Measurements from ENCODE around the gene AATF.
"Not testable (repeated sequence)": the region's sequence is repeated elsewhere in the genome, so short reads cannot be mapped to it uniquely, and the experiment has no call there.

AATF gene

DNA sequence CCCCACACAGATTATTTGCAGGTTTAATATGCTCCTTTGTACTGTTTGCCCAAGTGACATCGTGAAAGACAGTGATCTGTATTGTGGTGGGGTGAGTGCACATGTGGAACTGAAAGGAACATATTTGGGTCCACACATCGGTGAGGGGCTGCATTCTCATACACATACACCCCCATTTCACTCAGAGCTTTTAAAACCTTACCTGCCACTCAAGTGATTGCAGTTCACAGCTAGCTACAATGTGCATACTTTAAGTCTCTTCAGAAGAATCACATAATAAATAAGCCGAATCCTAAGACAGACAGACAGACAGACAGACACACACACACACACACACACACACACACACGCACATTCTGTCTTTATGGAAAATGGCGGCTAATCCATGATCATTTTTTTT is 102.6 kb downstream of the AATF start:
- no peak for DNase-seq

DNA sequence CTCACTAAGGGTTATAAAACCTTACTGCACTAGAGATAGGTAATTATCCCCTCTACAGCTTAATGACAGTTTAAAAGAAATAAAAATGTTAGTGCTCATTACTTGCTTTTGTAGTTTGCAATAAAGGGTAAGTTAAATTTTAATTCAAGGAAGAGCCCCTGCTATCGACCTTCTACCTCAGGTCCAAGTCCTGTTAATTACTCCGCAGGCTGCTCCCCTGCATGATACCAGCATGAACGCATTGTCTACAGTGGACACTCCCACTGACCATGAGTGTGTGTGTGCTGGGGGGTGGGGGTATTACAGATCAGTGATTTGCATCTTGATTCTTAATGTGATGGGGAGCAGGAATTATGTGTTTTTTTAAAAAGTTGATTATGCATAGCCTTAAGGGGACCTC is 103.1 kb downstream of the AATF start:
- DNase-seq: no peak

DNA sequence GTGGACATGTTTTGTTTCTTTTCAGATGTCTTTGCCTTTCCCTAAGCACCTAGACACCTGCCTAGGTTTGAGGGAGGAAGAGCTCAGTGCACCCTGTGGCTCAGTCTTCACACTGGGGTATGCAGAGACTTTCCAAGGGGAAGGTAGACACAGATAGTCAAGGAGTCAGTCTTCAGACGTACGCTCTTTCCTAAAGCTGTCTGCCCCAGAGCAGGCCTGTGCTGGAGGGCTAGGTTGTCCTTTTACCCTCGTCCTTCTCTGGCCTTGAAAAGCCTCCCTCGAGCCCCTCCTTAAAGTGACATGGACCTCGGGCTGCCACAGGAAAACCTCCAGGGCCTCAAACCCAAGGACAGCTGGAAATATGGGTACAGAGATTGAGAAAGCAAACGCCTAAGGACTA is 103.7 kb downstream of the AATF start:
- DNase-seq: no peak

DNA sequence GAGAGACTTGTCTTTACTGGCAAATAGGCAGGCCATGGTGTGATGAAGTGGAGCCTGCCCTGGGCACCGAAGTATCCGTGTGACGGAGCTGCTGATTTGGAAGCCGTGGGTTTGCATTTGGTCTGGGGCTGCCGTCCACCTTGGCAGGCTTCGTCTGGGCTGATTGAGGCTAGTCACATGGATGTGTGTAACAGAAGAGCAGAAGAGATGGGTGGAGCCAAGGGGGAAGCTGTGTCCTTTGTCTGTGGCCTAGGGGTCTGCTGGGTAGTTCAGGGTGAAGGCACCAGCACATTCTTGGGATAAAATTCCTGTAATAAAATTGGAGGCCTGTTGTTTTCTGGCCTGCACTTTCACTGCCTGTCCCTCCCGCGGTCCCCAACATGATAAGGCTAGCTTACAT is 106.1 kb downstream of the AATF start:
- no peak for DNase-seq

DNA sequence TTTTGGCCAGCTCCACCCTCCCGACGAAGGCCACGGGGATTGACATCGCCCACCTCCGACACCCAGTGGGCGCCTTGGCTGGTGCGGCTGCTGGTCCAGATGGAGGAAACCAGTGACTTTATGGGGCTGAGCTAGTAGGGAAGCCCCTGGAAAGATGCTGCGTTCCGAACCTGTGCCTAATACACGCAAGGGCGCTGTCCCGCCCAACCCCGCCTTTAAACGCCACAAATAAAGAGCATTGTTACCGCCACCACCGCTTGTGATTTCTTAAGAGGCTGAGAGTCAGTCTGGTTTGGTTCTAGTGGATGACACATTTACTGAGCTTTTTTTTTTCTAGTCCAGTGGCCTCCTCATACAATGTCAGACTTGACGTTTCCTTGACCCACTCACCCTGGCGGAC is 107.9 kb downstream of the AATF start:
- no peak for DNase-seq

DNA sequence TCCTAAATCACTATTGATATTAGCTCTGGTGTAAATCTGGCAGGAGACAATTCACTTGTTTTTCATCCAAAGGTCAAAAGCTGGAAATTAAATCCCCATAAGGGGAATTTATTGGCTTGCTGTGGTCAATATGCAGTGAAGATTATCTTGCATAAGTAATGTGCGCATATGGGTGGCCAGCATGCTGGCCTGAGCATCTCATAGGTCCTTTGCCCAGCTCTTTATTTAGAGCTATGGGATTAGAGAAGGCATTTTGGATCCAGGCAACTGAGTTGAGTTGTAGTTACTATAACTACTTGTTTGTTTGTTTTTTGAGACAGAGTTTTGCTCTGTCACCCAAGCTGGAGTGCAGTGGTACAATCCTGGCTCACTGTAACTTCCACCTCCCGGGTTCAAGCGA is 110.7 kb downstream of the AATF start:
- no peak for DNase-seq

DNA sequence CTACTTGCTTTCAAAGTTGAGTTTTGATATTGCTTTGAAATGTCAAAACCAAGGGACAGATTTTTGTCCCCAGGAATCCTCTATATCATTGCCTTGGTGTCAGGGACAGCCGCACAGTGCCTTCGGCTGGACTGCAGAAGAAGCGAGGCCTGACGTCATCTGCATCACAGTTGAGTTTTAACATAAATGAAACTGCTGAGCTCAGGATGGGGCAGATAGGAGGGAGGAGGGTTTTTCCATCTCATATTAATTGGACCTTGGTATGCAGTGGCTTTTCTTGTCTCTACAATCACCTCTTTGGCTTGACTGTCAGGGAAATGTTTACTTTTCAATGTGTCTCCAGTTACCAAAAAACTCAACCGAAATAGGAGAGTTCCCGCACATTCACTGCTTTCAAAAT is 111.3 kb downstream of the AATF start:
- DNase-seq: no peak

DNA sequence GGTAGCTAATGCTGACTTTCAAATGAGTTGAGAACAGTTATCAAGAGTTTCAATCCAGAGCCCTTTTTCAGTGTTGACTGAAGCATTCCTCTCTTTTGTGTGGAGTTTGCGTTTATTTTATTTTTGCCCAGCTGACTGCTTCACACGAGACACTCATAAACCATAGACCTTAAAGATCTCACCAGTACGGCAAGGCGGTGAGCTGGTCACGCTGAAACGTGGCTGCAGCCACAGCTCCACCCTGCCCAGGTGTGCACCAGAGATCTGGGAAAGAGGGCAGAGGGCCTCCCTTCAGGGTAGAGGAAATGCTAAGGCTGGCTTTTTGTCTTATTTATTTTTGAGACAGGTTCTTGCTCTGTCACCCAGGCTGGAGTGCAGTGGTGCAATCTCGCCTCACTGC is 112.2 kb downstream of the AATF start:
- DNase-seq: no peak

DNA sequence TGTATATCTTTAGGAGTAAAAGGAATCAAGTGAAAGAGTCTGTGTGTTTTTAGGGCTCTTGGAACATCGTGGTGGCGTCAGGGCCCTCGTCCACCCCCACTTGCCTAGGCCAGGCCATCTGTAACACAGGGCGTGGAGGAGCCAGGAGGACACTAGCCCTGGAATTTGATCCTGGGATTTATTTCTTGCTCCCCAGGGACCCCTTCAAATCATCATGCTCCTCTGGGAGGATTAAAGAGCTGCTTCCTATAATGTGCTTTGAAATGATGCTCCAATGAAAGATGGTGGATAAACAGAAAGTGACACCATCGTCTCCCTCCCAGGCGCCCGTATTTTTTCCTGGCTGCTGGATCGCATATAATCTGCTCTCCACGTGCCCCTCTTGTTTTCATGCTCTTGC is 113.3 kb downstream of the AATF start:
- no peak for DNase-seq

DNA sequence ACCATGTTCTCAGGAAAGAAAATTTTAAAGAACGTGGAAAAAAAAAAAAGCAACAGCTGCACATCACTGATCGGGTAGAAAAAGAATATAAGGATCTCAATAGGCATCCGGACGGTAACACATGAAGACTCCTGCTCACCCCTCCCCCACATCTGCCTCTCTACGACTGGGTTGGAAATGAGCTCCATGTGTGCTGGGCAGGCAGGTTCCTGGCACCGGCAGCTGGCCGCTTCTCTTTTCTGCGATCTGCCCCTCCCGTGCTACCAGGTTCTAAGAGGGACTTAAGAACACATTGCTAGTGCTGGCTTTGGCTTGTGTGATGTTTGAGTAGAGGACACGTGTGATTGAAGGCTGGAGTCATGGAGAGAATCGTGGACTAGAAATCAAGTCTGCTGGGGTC is 115.5 kb downstream of the AATF start:
- DNase-seq: no peak

DNA sequence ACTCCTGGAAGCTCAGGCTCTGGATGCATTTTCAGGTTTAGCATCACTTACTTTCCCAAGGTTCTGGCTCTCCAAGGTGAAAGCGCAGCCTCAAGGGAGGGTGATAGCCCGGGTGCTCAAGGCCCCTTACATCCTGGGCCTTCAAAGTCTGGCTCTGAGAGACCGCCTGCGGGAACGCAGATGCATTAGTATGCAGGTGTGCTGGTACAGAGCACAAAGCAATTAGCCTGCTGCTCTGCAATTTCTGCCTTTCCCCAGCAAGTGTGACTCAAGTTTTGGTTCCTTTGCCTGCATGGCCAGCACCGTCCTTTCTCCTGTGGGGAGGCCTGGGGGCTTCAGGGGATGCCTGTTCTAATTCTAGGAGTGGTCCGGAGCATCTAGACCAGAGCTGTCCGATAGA is 116.2 kb downstream of the AATF start:
- DNase-seq: no peak

DNA sequence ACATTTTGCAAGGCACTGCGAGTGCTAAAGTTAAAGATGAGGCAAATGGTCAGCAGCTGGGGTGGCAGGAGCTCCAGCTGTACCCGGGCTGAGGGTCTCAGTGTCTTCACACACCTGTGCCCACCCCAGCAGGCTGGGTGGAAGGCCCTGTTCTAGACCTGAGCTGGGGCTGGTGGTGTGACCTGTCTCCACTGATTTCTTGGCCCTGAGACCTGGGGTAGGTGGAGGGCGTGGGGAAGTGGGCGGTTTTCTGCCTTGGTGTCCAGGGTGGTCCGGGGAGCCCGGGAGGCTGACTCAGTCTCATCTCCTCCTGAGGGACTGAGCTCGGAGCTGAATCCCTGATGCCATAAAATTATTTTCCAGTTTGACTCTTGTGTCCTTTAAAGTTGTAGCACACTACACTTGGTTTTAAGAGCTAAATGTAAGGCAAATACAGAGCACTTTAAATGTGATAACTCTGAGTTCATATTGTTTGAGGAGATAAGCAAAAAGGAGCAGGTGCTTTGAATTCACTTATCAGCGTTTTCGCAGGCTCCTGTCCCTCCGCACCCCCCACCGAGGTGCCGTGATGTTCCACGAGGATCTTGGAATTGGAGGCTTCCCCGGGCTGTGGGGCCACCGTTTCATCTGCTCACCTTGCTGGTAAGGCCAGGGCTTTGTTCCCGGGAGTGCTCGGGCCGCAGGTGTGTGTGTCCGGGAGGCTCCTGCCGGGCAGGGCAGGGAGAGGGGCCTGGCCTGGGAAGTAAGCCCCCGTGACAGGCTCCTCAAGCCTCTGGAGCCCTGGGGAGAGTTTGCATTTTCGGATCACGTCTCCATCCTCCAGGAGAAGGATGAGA is 117.0 kb downstream of the AATF start:
- DNase-seq: no peak

DNA sequence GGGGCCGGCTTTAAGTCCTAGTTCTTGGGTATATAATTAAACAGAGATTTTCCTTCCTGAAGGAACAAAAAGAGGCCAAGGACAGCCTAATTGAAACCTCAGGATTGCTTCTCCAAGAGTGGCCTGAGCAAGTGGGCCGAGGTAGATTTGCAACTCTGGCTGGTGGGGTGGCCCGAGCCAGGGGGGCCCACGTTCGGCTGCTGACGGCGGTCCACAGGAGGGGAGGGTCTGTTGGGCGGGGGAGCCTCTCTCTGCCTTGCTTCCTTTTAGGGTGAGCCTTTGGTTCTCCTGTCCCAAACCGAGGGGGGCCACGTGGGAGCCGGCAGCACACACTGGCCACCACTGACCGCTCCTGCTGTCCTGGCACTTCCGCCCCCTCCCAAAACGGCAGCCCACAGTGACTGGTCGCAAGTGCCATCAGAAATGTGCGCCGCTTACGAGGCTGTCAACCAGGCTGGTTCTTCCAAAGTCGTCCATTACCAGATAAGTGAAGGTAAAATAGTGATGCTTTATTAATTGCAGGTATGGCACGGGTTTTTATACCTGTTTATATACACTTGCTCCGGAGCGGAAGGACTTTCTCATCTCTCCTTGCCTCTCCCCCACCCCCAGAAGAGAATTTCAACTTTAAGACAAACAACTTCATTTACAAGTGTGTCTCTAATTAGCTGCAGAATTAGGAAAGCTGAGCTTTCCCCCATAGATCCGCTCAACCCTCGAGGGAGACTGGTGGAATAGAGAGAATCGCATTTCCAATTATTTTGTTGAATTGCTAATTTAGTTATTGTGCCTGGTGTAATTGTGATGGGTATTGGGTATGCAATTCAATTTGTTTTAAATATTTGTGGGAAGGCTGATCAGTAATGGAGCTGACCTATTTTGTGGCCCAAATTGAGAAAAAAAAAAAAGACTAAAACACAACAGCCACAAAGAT is 117.8 kb downstream of the AATF start:
- DNase-seq: no peak

DNA sequence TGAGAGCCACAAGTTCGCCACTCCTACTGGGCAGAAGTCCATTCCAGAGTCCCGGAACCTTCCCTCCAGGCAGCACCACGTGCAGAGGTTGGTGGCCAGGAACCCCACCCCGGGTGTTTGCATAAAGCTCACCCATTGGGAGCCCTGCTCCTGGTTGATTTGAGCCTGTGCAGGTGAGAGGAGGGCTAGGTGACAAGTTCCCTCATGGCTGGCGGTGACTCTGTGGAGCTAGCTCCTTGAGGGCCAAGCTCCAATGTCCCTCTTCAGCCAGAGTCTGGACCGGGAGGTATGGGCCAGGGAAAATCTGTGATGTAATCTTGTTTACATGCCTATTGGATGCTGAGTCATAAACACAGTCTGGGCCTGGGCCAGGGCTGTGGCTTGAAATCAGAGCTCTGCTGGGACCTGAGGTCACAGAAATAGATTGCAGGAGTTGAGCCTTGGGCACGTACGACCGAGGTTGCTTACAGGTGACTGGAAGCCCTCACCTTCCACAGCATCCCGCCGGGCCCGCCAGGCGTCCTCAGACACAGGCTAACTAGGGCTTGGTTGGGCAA is 118.9 kb downstream of the AATF start:
- peak; percentile 34 for DNase-seq

DNA sequence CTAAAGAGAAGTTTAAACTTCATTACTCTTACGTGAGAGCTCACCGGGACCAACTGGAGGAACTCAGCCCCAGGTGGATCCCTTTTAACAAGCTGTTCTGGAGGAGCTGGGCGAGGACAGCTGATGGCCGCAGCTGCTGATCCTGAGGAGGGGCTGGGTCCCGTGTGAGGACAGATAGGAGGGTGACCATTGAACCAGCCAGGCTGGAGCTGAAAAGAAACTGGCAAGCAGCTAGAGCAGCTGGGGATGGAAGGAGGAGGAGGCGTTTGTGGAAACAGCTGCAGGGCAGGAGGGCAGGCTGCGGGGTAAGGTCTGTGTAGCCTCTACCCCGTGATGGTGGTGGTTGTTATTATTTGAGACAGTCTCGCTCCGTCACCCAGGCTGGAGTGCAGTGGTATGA is 119.5 kb downstream of the AATF start:
- no peak for DNase-seq

DNA sequence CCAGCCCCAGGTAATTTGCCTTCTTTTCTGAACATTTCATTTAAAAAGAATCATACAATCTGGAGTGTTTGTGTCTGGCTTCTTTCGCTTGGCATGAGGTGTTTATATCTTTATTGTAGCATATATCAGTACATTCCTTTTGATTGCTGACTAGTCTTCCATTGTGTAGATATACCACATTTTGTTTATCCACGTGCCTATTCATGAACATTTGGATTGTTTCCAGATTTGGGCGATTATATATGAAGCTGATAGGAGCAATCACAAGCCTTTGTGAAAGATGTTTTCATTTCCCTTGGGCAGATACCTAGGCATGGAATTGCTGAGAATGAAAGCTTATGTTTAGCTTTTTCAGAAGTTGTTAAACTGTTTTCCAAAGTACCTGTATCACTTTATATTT is 120.3 kb downstream of the AATF start:
- DNase-seq: no peak

DNA sequence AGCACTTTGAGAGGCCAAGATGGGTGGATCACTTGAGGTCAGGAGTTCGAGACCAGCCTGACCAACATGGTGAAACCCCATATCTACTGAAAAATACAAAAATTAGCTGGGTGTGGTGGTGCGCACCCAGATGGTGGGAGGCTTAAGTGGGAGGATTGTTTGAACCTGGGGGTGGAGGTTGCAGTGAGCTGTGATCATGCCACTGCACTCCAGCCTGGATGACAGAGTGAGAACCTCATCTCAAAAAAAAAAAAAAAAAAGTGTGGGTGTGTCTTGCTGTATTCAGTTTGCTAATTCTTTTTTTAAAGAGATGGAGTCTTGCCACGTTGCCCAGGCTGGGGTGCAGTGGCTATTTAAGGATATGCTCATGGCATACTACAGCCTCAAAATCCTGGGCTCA is 124.7 kb downstream of the AATF start:
- DNase-seq: not testable (repeated sequence)

DNA sequence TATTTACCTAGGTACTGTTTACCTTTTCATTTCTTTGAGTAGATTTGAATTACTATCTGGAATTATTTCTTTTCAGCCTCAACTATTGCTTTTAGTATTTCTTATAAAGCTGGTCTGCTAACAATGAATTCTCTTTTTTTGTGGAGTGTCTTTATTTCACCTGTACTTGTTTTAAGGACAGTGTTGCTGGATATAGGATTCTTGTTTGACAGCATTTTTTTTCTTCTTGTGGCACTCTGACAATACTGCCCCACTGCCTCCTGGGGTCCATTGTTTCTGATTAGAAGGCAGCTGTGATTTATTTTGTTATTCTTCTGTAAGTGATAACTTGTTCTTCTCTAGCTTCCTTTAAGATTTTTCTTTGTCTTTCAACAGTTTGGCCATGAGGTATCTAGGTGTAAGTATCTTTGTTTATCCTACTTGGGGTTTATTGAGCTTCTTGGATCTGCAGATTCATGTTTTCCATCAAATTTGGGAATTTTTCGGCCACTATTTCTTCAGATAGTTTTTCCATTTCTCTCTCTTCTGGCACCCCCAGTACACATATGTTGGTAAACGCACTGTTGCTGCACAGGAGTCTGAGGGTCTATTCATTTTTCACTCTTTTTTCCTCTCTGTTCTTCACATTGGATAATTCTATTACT is 130.4 kb downstream of the AATF start:
- DNase-seq: no peak

DNA sequence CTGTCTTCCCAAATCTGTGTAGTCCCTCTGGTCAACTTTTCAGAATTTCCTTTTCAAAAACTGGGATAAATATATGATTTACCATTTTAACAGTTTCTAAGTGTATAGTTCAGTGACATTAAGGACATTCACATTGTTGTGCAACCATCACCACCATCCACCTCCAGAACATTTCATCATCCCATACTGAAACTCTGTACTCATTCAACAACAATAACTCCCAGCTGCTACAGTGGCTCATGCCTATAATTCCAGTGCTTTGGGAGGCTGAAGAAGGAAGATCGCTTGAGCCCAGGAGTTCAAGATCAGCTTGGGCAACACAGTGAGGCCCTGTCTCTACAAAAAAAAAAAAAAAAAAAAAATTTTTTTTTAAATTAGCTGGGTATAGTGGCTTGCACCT is 131.0 kb downstream of the AATF start:
- peak; percentile 47 for DNase-seq

DNA sequence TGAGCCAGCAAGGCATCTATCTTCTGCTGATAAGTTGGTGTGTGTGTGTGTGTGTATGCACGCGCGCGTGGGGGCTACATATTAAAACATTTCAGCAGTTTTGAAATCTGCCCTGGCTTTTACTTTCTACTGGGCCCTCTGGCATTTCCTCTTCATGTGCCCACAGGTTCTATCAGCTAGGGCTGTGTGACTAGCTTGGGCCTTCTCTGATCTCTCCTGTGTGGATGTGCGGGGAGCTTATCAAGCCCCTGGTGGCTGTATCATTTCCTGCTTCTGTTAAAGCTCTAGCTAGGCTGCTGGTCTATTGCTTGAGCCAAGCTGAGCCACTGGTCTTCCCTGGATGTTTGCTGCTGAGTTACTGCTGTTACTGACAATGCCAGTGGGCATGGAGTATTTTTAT is 132.5 kb downstream of the AATF start:
- DNase-seq: no peak

DNA sequence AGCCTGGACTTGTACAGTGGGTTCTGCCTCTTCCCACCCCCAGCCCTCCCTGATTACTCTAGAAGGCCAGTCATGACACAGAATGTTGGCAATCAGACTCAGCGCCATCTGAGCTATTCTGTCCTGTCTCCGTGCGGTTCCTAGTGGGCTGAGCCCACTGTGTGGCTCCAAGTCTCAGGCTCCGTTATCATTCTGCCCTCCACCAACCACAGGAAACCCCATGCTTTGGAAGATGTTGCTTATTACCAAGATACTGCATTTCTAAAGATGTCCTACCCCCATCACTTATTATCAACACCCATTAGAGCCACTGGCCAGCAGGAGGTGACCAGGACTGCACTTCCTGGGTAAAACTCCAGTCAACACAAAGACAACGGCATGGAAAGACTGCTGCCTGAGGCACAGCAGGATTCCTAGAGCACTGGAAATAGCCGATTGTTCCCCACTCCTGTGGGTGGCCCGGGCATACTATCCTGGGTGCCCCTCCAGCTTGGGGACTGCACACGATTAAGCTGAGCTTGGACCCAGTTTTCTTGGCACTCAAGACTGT is 133.6 kb downstream of the AATF start:
- DNase-seq: no peak

DNA sequence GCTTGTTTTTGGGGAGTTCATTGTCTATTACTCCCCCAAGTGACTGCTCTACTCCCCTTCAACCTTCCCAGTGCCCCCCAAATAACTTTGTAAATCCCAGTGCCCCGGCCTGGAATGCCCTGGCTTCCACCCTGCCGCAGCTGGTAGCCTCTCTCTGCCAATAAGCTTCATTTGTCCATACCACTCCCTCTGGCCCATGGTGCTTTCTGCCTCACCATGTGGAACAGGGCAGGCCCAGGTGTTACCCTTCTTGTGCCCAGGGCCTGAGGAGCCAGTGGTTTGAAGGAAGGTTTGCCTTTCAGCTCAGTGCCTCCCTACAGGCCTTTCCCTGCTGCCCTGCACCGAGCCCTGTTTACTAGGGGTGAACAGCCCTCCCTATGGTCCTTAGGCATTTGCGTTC is 134.2 kb downstream of the AATF start:
- DNase-seq: no peak

DNA sequence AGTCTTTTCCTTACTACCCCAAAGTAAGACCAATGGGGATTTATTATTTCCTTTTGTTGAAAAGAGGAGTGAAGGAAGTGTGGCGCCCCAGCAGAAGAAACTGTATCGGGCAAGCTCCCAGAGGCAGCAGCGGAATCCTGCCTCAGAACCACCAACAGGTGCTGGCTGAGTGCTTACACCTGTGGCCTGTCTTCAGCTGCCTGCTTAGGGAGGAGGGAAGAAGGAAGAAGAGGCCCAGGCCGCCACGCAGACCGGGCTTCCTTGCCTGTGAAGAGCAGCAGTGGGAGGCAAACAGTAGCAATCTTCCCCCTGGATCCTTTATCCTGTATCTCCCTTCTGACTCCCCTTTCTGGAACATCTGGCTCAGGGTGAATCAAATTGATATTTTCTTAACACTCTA is 134.7 kb downstream of the AATF start:
- DNase-seq: no peak

Data from fibroblast of upper back skin (primary cell).